Endodermal cell (in vitro differentiated cells): ENCODE data around the gene PLXNC1. TPM values are rescaled to one million over a fixed set of nuclear protein-coding genes. Genes with fewer than 3 reads are reported as not detected.

ENCODE experiments used
- DNase-seq: peaks from one replicate; pipeline ENCODE4 v3.0.0-alpha.2; 2017
- H3K27ac ChIP-seq: 2 replicates; pipeline ENCODE4 v1.5.1; 2013; ENCODE audit warnings: mild to moderate bottlenecking, low read depth, low read length, moderate library complexity
- H3K27me3 ChIP-seq: 2 replicates; pipeline ENCODE4 v1.6.1; 2013; ENCODE audit warnings: mild to moderate bottlenecking, low read length, moderate library complexity; ENCODE audit not compliant: insufficient read depth, control insufficient read depth, poor library complexity, severe bottlenecking
- H3K36me3 ChIP-seq: 2 replicates; pipeline ENCODE4 v1.7.0; 2013; ENCODE audit warnings: mild to moderate bottlenecking, low read length, moderate library complexity; ENCODE audit not compliant: control insufficient read depth, insufficient read depth
- H3K4me1 ChIP-seq: one replicate; pipeline ENCODE4 v1.7.0; 2013; ENCODE audit warnings: low read length; ENCODE audit not compliant: control insufficient read depth, insufficient read depth
- H3K4me3 ChIP-seq: 2 replicates; pipeline ENCODE4 v1.5.1; 2013; ENCODE audit warnings: mild to moderate bottlenecking, low read length, moderate library complexity
- H3K9ac ChIP-seq: 2 replicates; pipeline ENCODE4 v1.6.1; 2013; ENCODE audit warnings: mild to moderate bottlenecking, low read length, moderate library complexity; ENCODE audit not compliant: poor library complexity, severe bottlenecking; ENCODE audit errors: extremely low read depth
- H3K9me3 ChIP-seq: 2 replicates; pipeline ENCODE4 v1.6.1; 2013; ENCODE audit warnings: mild to moderate bottlenecking, low read length, moderate library complexity; ENCODE audit not compliant: control insufficient read depth
- H3K27ac Mint-ChIP-seq: 2 replicates; pipeline ENCODE4 v1.8.0; 2020; ENCODE audit warnings: mixed read lengths
- H3K27me3 Mint-ChIP-seq: 2 replicates; pipeline ENCODE4 v1.8.0; 2021; ENCODE audit warnings: mild to moderate bottlenecking, mixed read lengths; ENCODE audit not compliant: insufficient read depth
- H3K36me3 Mint-ChIP-seq: 2 replicates; pipeline ENCODE4 v1.8.0; 2020; ENCODE audit warnings: low read depth, mixed read lengths
- H3K4me1 Mint-ChIP-seq: 2 replicates; pipeline ENCODE4 v1.8.0; 2020; ENCODE audit warnings: mixed read lengths
- H3K4me3 Mint-ChIP-seq: 2 replicates; pipeline ENCODE4 v1.8.0; 2020; ENCODE audit warnings: mild to moderate bottlenecking, moderate library complexity, mixed read lengths
- H3K9me3 Mint-ChIP-seq: 2 replicates; pipeline ENCODE4 v1.8.0; 2020; ENCODE audit warnings: mild to moderate bottlenecking, mixed read lengths
- CTCF ChIP-seq: fragments of 200-600 bp; sonication (generic); conservative IDR thresholded peaks from 2 replicates; pipeline ENCODE4 v1.5.0; 2021; ENCODE audit warnings: antibody characterized with exemption, mild to moderate bottlenecking
- WGBS, 2 experiments: methylation state at CpG; one replicate each; pipeline versions ENCODE4 v1.1.5 to v1.1.7; 2013; ENCODE audit warnings: missing lambda C conversion rate in 2 of 2, mixed read lengths in 1 of 2; ENCODE audit not compliant: insufficient coverage in 1 of 2, insufficient read length in 1 of 2; 5-methylcytosine and 5-hydroxymethylcytosine counted together
- total RNA-seq, 2 donors: library from RNA; stranded (reverse); fragmentation: NEBNext Ultra II Directional in 1 of 2; extraction: Animal tissue kit (Norgen Biotek cat#: 25700) in 1 of 2; gene quantifications; 2 replicates in 1 of 2; 3 replicates in 1 of 2; pipeline ENCODE4 v1.2.1, GENCODE V29; 2021

Gene PLXNC1
- total RNA-seq, 2 donors from 2014 or later: 1.6 to 1.9 TPM

GRCh38 chr12:94127239-94128131 lies 20.9 kb upstream of the PLXNC1 start:
- Histone ChIP-seq H3K9me3 (no peaks in the 10 kb centered on the region), H3K36me3 (no peaks in the 10 kb centered on the region), H3K27ac (no peak overlapping the region), H3K9ac (no peak overlapping the region), H3K4me3 (no peak overlapping the region), H3K4me1 (no peaks in the 10 kb centered on the region), H3K27me3 (no peaks in the 10 kb centered on the region)
- Mint-ChIP-seq H3K36me3 (no peaks in the 10 kb centered on the region), H3K9me3 (peaks cover 2% of the 10 kb centered on the region), H3K27me3 (peaks cover 12% of the 10 kb centered on the region), H3K4me3 (no peak overlapping the region), H3K27ac (no peak overlapping the region), H3K4me1 (peaks cover 18% of the 10 kb centered on the region)
- 87 to 92% methylated on average over 8 to 11 of the region's 12 CpGs for WGBS, 2 experiments
- DNase-seq: peak; percentile 26
- no peak for TF ChIP-seq CTCF

- H3K27ac Mint-ChIP-seq: no peak overlapping the region
- no peak overlapping the region for H3K9ac ChIP-seq
- no peak overlapping the region for H3K4me3 ChIP-seq
- DNase-seq: no peak
- H3K4me1 Mint-ChIP-seq: peaks cover 17% of the 10 kb centered on the region
- peaks cover 2% of the 10 kb centered on the region for H3K9me3 Mint-ChIP-seq
- WGBS, 2 experiments: 85 to 86% methylated on average over 4 of the region's 4 CpGs
- H3K4me1 ChIP-seq: no peaks in the 10 kb centered on the region
- H3K27me3 Mint-ChIP-seq: peaks cover 16% of the 10 kb centered on the region
- TF ChIP-seq CTCF: no peak
- H3K27ac ChIP-seq: no peak overlapping the region
- H3K4me3 Mint-ChIP-seq: no peak overlapping the region
- no peaks in the 10 kb centered on the region for H3K9me3 ChIP-seq
- H3K27me3 ChIP-seq: no peaks in the 10 kb centered on the region
- H3K36me3 ChIP-seq: no peaks in the 10 kb centered on the region
- H3K36me3 Mint-ChIP-seq: no peaks in the 10 kb centered on the region
These were observed 20.1 kb upstream of the PLXNC1 start for GRCh38 chr12:94128280-94128679.

- H3K9me3 Mint-ChIP-seq: peaks cover 2% of the 10 kb centered on the region
- no peaks in the 10 kb centered on the region for H3K27me3 ChIP-seq
- peak; percentile 84 for TF ChIP-seq CTCF
- H3K4me1 Mint-ChIP-seq: peaks cover 10% of the 10 kb centered on the region
- H3K27ac ChIP-seq: no peak overlapping the region
- no peak overlapping the region for H3K4me3 ChIP-seq
- H3K9ac ChIP-seq: no peak overlapping the region
- H3K4me3 Mint-ChIP-seq: no peak overlapping the region
- DNase-seq: peak; percentile 58
- no peaks in the 10 kb centered on the region for H3K9me3 ChIP-seq
- H3K36me3 Mint-ChIP-seq: no peaks in the 10 kb centered on the region
- WGBS, 2 experiments: 25% methylated on average over 5 of the region's 6 CpGs; no CpG with 5 or more reads in 1 of the 2 experiments
- H3K27me3 Mint-ChIP-seq: peaks cover 14% of the 10 kb centered on the region
- peaks cover 5% of the 10 kb centered on the region for H3K4me1 ChIP-seq
- H3K36me3 ChIP-seq: no peaks in the 10 kb centered on the region
- H3K27ac Mint-ChIP-seq: no peak overlapping the region
These were observed 14.2 kb upstream of the PLXNC1 start for GRCh38 chr12:94133964-94134795.
